OCI-LY7 (cell line): ENCODE results near the gene PTPRN.

Experiments used
- EZH2phosphoT487 ChIP-seq: fragments of 200-600 bp; sonication (generic); IDR thresholded peaks from 2 replicates; pipeline ENCODE4 v1.6.1; 2018; ENCODE audit warnings: low read depth, borderline replicate concordance, mild to moderate bottlenecking, mixed run types, antibody characterized with exemption, low read length, moderate library complexity, mixed read lengths
- TF ChIP-seq, protein P1 (sequence below): fragments of 200-600 bp; sonication (generic); conservative IDR thresholded peaks from 2 replicates; pipeline ENCODE4 v1.5.1; 2014; ENCODE audit warnings: mild to moderate bottlenecking, antibody characterized with exemption, low read length, moderate library complexity, mixed read lengths

DNA sequence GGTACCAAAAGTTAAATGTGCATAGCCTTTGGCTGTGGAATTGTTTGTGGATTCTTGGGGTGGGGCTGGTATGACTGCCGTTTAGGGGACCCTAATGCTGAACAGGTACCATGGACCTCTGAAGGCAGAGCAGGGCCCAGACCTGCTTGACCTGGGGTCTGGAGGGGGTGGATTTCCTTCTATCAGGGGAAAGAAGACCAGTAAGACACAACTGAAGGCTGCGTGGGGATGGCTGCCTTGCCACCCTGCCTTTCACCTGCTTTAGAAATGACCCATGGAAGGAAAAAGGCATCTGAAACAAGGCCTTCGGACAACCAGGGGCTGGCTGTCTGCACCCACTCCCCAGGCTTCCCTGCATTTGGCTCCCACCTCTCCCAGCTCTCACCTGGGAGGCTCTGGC is 41.0 kb upstream of the PTPRN start:
- TF ChIP-seq, protein P1, sequence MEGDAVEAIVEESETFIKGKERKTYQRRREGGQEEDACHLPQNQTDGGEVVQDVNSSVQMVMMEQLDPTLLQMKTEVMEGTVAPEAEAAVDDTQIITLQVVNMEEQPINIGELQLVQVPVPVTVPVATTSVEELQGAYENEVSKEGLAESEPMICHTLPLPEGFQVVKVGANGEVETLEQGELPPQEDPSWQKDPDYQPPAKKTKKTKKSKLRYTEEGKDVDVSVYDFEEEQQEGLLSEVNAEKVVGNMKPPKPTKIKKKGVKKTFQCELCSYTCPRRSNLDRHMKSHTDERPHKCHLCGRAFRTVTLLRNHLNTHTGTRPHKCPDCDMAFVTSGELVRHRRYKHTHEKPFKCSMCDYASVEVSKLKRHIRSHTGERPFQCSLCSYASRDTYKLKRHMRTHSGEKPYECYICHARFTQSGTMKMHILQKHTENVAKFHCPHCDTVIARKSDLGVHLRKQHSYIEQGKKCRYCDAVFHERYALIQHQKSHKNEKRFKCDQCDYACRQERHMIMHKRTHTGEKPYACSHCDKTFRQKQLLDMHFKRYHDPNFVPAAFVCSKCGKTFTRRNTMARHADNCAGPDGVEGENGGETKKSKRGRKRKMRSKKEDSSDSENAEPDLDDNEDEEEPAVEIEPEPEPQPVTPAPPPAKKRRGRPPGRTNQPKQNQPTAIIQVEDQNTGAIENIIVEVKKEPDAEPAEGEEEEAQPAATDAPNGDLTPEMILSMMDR = no peak
- no peak for TF ChIP-seq EZH2phosphoT487
